LNCAP (cell line): ENCODE measurements around the gene KIDINS220.

ENCODE experiments used
- TF ChIP-seq, protein P1 (sequence below): fragments of 450-650 bp; IDR thresholded peaks from 2 replicates; pipeline ENCODE4 v1.5.1; 2017; ENCODE audit warnings: mild to moderate bottlenecking

Gene KIDINS220

GRCh38 chr2:8821276-8822217, 15.9 kb downstream of the KIDINS220 start:
- TF ChIP-seq, protein P1, sequence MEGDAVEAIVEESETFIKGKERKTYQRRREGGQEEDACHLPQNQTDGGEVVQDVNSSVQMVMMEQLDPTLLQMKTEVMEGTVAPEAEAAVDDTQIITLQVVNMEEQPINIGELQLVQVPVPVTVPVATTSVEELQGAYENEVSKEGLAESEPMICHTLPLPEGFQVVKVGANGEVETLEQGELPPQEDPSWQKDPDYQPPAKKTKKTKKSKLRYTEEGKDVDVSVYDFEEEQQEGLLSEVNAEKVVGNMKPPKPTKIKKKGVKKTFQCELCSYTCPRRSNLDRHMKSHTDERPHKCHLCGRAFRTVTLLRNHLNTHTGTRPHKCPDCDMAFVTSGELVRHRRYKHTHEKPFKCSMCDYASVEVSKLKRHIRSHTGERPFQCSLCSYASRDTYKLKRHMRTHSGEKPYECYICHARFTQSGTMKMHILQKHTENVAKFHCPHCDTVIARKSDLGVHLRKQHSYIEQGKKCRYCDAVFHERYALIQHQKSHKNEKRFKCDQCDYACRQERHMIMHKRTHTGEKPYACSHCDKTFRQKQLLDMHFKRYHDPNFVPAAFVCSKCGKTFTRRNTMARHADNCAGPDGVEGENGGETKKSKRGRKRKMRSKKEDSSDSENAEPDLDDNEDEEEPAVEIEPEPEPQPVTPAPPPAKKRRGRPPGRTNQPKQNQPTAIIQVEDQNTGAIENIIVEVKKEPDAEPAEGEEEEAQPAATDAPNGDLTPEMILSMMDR, result no peak

DNA sequence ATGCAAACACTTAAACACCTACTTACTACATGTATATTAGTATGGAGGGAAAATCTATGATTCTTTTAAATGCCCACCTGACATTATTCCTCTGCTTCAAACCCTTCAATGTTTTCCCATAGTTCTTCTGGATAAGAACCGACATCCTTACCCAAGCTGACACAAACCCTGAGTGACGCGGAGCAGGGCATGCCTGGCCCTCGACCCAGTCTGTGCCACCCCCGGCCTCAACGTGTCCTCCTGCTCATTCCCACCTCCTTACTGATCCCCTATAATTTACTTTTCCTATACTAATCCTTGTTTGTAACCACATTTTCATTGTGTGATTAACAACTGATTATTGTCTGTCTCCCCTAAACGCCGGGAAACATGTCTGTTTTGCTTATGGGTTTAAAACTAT, 17.5 kb downstream of the KIDINS220 start:
- TF ChIP-seq, protein P1, result no peak

- TF ChIP-seq, protein P1, result no peak
Measured at GRCh38 chr2:8819194-8819593, 18.2 kb downstream of the KIDINS220 start.

DNA sequence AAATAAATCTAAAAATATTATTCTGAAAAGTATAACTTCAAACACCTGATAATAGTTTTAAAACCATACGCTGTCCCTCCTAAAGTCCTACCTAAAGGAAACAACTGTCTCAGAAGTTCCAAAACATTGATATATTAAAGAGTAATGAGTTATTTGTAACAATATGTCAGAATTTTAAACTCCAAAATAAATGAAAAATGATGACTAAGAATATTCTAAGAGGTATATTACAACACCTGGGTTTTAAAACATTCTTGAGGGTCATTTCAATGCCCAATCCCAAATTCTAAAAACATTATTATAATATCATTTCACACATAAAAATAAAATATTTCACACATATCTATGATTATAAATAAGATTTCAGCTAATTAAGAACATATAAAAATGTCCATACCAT, 20.2 kb downstream of the KIDINS220 start:
- TF ChIP-seq, protein P1, result no peak

DNA sequence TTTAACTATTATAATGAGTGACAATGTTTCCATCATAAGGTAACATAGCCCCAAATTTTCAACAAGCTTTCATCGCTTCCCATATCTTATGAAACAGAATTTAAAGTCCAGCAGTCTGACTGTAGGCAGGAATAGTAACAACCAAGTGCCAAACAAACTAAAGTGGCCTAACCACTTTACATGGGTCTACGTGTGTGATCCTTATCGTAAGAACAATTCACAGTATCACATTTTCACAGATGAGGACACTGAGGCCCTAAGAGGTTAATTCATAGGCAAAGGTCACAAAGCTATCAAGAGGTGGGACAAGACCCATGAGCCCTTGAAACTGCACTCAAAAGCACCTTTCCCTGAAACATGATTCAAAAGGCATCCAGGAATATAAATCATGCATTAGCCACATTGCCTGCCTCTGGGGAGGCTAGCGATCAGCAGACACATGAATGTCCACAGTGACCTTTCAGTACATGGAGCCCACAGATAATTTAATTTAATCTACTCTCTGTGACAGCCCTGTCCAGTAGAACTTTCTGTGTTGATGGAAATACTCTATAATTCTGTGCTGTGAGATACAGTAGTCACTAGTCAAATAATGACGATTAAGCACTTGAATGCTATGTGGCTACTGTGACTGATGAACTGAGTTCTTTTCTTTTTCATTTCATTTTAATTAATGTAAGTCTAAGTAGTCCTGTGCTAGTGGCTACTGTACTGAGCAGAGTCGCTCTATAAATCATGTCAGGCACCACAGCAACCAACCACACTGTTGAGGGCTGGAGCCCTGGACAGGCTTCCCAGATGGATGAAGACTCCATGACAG, 30.3 kb downstream of the KIDINS220 start:
- TF ChIP-seq, protein P1, result no peak

- TF ChIP-seq, protein P1, result no peak
Measured at GRCh38 chr2:8805278-8806210, 31.9 kb downstream of the KIDINS220 start.
